ENCODE results near the gene FADS2.

DNA sequence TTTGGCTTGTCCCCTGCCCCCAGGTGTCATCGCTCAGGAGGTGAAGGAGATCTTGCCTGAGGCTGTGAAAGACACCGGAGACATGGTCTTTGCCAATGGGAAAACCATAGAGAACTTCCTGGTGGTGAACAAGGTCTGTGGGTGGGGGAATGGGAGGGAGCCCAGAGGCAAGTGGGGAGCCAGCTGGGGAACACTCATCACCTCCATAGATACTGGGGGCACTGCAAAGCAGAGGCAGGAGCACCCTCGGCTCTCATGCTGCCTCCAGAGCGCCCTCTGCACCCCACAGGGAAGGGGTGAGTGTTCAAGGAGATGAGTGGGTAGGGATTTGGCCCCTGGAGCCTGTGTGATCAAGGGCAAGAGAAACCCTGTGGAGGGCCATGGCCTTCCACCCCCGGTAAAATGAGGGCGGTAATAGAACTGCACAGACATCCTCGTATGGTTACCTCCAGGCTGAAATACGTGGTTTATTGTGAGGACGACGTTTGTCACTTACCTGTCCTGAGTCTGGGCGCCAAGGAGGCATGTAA lies 49.7 kb upstream of the FADS2 start:
- TF ChIP-seq POLR2A (IDR thresholded peaks at IDR 0.05) (no peak), POLR2AphosphoS5 (IDR thresholded peaks at IDR 0.05) (no peak)
- TF ChIP-seq, protein P1, sequence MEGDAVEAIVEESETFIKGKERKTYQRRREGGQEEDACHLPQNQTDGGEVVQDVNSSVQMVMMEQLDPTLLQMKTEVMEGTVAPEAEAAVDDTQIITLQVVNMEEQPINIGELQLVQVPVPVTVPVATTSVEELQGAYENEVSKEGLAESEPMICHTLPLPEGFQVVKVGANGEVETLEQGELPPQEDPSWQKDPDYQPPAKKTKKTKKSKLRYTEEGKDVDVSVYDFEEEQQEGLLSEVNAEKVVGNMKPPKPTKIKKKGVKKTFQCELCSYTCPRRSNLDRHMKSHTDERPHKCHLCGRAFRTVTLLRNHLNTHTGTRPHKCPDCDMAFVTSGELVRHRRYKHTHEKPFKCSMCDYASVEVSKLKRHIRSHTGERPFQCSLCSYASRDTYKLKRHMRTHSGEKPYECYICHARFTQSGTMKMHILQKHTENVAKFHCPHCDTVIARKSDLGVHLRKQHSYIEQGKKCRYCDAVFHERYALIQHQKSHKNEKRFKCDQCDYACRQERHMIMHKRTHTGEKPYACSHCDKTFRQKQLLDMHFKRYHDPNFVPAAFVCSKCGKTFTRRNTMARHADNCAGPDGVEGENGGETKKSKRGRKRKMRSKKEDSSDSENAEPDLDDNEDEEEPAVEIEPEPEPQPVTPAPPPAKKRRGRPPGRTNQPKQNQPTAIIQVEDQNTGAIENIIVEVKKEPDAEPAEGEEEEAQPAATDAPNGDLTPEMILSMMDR (IDR thresholded peaks at IDR 0.05): no peak
